ENCODE measurements around the gene LAMTOR5.
"Not testable (repeated sequence)": the region's sequence is repeated elsewhere in the genome, so short reads cannot be mapped to it uniquely, and the experiment has no call there.

Gene LAMTOR5

DNA sequence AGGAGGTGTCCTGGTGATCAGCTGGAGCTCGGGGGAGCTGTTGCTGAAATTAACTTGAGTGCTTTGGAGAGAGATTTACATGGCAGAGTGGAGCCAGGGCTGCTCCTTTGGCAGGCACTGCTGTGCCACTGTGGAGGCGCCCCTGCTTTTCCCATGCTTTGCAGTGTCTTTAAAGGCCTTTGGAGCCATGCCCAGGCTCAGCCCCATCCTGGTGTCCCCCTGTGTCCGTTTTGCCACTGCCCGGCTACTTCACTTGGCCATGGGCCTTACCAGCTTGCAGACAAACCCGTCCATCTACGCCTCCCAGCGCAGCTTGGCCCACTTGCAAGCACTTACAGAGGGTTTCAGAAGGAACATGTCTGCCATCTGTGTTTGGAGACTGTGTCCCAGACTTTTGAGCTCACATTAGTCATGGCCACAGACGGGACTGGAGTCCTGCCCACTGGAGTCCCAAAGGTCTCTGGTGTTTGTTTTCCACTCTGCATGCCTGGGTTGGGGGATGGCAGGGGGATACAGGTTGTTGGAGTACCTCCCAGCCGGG lies 18.2 kb upstream of the LAMTOR5 start:
- DNase-seq, result no peak

DNA sequence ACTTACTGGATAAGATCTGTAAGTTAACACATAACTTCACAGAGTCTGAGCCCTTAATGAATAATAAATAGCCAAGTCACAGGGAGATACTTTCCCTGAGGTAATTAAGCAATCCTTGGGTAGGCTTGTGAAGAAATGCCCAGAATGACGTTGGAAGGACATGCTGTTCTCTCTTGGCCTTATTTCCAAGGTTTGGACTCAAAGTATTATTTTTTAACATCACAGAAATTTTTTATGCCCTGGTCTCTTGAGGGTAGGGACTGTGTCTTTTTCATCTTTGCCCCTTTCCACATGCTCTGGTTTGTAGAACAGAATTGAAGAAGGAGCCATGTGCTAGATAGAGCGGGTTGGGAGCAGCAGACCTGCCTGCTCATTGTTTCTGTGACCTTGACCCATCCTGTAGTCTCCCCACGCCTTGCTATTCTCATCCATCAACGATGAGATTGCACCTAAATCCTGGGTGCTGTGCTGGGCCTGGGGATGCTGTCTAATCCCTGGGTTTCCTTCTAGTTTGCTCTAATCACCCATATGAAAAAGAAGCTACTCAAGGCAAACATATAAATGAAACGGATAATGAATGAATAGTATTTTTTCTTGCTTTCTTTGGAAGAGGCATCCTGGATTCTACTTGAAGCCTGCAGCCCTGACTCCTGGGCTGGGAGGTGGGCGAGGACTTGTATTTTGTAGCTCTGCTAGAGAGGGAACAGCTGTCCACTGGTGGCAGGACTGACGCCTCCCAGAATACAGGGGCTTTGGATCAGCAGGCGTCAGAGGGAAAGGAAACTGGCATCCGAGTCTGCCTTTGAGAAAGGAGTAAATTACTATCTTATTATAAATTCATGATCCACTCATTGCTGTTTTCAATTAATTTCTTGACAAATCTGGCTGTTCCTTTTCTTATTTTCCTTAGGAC lies 17.5 kb upstream of the LAMTOR5 start:
- DNase-seq, result no peak

DNA sequence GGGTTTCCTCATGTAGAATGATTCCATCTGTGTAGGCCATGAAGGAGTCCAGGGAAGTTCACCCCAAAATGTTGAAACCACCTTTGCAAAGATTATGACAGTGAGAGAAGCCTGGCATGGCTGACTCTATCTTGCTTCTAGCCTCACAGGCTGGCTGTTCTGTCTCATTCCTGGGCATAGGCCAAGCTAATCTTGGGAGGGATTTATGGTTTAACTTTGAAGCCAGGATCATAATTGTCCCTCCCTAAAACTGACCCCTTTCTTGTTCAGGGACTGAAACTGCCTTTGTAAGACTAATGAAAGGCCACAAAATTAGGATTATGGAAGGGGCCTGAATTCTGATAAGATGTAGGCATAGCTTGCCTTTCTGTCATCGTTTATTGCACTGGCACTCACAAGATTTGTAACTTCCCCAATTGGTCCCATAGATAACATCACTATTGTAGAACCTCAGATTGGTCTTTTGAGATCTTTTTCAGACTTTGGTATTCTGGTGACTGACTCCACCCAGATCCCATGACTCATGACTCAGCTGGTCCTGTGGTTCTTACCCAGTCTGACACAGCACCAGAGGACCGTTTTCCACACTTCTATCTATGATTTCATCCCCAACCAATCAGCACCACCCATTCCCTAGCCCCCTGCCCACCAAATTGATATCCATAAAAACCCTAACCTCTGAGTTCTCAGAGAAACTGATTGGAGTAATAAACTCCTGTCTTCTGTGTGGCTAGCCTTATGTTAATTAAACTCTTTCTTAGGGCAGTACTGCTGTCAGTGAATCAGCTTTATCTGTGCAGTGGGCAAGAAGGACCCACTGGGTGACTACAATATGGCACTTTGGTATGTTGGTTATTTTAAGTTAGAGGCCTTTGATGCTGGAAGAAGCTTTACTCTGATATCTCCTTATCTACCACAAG lies 13.6 kb upstream of the LAMTOR5 start:
- DNase-seq, result peak; percentile 43

DNA sequence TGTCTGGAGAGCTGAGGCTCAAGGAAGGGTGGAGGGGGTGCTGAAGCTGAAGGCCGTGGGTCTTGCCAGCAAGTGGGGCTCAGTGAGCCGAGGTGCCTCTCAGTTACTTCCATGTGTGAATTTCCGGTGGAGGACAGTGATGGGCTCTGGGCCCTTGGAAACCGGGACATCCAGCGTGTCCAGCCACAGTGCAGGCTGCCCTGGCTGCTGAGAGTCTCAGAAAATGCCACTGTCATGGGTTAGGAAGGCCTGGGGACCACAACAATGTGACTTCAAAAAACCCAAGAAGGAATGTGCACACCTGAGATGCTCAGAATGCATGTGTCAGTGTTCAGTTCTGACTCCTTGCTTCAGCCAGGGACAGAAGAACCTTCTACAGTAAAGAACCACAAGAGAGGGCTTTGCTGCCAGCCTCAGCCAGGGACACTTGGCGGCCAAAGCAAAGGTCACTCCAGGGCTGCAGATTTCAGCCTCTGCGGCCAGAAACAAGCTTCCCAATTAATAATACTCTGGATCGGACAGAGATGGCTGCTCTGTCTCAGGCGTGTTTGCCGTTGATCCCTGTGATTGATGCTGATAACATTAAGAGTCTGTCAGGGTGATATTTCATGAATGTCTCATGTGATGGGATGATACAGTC lies 12.6 kb upstream of the LAMTOR5 start:
- DNase-seq, result no peak

DNA sequence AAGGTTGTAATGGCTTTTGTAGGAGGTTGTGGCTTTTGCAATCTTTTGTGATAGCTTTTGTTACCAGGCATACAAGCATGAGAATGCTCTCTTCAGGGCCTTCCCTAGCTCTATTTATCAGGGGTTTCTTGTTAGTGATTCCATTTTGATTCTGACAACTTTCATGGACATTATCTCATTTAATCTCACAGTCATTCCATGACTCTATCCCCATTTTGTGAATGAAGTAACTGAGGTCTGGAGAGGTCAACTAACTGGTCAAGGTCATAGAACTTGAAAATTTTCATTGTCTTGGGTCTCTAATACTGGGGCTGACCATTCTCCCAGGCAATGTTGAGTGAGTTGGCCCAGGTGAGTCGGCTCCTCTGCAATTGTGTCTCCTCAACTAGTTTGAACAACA lies 11.2 kb upstream of the LAMTOR5 start:
- DNase-seq, result no peak

DNA sequence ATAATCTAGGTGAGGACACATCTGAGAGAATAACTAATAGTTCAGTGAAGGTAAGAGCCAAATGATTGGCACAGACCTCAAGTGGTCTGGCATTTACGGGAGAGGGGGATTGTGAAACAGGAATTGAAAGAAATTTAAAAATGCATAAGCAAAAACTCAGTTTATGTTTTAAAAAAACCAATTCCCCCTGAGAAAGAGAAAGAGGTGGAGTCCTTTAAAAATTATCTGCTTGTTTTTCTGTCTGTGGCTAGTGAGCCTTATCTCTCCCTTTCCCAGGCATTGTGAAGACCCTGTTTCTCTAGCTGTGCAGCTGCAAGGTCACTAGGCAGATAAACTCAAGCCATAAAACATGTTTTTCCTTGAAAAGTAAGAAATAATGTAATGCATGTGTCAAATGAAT lies 5.6 kb upstream of the LAMTOR5 start:
- DNase-seq, result not testable (repeated sequence)

DNA sequence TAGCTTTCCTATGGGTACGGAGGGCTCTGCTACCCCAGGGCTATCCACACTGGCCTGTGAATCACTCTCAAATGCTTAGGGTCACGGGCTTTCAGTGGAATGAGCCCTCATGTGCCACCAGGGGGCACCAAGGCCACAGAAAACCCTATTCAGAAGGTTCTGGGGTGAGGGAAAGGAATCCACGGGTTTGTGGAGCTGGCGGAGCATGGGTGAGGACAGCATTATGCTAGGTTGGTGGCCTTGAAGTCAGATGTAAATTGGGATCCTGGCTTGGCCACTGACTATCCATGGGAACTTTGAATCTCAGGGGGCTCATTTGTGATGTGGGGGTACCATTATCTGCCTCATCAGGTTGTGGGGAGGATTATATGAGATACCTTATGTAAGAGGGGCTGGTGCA lies 5.1 kb upstream of the LAMTOR5 start:
- DNase-seq, result peak; percentile 76

DNA sequence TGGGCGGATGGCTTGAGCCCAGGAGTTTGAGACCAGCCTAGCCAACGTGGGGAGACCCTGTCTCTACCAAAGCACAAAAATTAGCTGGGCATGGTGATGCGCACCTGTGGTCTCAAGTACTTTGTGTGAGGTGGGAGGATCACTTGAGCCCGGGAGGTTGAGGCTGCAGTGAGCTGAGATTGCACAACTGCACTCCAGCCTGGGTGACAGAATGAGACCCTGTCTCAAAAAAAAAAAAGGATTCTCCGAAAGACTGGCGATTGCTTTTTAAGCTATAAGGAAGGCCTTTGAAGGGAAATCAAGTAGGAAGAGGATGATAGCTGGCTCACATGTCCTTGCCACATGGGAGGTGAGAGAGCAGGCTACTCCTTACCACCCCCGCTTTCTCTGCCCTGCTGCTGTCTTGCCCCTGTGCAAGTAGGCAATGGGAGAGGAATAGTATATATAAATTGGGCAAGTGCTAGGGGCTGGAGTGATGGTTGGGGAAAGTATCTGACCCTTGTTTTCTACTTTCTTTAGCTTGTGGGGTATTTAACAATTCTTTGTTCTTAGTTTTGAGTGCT lies 3.8 kb upstream of the LAMTOR5 start:
- no peak for DNase-seq

DNA sequence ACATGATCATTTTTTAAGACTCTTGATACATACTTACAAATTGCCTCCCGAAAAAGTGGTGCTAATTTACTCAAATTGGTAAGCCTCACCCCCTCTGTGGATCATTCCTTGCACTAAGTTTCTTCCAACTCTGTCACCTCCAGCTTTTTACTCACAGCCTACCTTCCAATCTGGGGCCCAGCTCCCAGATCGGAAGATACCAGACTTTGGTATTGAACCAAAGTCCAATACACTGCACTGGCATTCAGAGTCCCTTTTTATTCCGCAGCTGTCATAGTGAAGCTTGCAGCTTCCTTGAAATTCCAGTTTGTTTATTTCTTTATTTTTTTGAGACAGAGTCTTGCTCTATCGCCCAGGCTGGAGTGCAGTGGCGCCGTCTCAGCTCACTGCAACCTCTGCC lies 1.8 kb upstream of the LAMTOR5 start:
- DNase-seq, result no peak

DNA sequence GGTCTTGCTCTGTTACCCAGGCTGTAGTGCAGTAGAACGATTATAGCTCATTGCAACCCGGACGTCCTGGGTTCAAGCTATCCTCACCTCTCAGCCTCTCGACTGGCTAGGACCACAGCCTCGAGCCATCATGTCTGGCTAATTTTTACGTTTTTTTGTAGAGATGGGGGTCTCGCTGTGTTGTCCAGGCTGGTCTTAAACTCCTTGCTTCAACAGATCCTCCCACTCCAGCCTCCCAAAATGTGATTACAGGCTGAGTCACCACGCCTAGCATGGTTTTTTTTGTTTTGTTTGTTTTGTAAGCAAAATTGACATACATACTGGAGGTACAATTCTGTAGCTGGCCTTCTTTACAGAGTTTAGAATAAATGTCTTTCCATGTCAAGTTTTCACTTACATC lies 994 bp upstream of the LAMTOR5 start:
- no peak for DNase-seq

DNA sequence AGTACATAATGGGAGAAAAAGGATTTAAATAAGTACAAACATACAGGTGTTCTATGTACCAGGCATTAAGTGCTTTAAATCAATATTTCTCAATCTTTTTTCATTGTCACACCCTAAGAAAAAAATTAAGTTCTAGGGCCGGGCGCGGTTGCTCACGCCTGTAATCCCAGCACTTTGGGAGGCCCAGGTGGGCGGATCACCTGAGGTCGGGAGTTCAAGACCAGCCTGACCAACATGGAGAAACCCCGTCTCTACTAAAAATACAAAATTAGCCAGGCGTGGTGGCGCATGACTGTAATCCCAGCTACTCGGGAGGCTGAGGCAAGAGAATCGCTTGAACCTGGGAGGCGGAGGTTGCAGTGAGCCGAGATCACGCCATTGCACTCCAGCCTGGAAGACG lies 1.1 kb downstream of the LAMTOR5 start:
- DNase-seq, result not testable (repeated sequence)

DNA sequence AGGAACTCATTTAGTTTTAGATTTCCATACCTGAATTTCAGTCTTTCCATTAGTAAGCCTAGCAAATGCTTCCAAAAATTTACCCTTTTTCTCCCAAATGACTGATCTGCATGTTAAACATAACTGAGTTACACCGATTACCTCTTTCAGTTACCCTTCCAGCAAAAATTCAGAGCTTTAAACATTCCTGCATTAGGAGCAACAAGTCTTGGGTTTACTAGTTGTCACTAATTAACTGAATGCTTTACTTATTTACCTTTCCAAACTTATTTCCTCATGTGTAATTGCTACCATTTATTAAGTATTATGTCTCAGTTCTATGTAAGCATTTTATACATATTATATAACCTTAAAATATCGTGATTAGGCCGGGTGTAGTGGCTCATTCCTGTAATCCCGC lies 3.1 kb downstream of the LAMTOR5 start:
- DNase-seq, result no peak

DNA sequence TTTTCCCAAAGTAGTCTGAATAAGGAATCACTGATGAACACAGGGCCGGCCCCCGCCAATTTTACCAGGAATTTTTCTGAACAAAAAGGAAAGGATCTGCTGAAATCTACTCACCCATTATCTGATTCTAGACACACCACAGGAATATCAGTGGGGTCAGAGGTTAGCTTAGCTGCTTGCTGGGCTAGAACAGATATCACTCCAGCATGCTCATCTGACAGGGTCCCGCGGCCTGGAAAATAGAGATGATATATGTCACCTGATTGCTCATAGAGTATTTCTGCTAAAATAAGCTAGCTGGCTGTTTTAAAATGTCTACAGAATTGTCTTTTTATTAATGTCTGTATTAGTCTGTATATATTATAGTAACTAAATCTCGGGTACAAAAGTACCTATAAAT lies 3.7 kb downstream of the LAMTOR5 start:
- DNase-seq, result no peak

DNA sequence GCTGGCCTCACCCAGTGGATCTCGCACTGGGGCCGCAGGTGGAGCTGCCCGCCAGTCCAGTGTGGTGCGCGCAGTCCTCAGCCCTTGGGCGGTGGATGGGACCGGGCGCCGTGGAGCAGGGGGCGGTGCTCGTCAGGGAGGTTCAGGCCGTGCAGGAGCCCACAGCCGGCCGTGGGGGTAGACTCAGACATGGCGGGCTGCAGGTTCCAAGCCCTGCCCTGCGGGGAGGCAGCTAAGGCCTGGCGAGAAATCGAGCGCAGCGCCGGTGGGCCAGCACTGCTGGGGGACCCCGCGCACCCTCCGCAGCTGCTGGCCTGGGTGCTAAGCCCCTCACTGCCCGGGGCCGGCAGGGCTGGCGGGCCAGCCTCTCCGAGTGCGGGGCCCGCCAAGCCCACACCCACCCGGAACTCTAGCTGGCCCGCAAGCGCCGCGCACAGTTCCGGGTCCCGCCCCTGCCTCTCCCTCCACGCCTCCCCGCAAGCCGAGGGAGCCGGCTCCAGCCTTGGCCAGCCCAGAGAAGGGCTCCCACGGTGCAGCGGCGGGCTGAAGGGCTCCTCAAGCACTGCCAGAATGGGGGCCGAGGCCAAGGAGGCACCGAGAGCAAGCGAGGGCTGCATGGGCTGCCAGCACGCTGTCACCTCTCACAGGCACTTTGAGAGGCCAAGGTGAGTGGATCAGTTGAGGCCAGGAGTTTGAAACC lies 11.1 kb downstream of the LAMTOR5 start:
- not testable (repeated sequence) for DNase-seq

DNA sequence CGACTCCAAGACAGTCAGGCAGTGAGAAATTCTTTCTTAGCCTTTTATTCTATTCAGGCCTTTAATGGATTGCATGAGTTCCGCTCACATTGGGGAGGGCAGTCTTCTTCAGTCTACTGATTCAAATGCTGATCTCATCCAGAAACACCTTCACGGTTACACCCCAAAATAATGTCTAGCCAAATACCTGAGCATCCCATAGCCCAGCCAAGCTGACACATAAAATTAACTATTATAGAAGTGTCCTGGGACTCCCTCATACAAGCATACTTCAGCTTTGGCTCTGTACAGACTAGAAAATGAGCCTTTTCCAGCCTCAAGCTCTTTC lies 13.0 kb downstream of the LAMTOR5 start:
- DNase-seq, result no peak

DNA sequence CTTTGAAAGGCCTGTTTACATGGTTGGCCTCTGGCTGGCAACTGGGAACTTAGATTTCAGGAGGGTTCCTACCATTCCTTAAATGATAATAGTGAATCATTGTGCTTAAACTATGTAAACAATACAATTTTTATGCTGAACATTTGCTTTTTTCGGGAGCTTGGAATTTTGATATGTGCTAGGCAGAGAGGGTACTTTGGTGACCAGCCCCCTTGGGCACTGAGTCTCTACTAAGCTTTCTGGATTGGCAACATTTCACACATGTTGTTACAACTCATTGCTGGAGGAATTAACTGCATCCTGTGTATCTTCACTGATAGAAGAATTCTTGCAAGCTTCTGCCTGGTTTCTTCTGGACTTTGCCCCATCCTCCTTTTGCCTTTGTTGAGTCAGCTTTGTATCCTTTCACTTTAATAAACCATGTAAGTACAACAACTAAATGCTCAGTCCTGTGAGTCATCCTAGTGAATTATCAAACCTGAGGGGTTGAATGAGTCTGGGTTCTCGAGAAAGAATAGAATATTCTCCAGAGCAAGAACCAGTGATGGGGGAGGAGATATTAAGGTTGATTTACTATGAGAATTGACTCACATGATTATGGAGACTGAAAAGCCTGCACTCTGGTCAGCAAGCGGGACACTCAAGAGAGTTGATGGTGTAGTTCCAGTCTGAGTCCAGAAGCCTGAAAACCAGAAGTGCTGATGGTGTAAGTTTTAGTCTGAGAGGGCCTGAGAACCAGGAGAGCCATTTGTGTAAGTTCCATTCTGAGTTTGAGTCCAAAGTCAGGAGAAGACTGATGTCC lies 13.6 kb downstream of the LAMTOR5 start:
- no peak for DNase-seq

DNA sequence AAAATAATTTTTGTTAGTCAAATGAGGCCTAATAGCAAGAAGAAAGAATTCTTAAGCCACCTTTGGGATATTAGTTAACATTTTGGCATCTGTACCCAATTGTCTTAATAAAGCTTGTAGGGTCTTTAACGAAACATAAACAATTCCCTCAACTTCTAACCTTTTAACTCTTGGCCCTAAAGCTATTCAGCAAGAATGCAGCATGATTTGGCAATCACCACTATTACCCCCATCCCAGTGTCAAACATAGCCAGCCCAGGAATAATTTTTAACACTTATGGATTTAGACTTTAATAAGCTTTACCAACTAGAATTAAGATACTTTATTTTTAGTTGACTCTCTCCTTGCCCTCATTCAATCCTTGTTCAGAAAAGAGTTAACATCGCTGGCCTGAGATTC lies 14.2 kb downstream of the LAMTOR5 start:
- no peak for DNase-seq

DNA sequence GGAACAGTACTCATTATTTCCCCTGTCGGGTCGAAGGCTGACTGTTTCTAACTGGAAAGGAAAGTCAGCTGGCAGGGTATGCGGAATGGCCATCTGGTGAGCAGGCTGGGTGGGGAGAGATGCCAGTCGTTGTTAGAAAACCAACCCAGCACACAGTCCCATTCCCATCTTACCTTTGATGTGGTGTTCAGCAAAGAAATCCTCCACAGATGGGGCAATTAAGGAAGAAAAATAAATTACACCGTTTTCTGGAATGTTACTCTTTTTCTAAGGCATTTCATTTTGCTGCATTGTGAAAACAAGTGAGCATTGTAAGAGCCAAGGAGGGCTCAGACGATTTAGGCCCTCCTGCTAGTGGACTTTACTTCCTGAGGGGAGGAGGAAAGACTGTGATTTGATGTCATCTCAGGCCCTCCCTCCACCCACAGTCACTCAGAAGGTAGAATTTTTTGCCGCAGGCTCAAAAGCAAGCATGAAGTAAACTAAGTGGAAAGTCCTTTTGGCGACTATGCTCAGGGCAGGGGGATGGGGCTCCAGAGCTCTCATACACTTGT lies 16.7 kb downstream of the LAMTOR5 start, which contains the start of gene SLC16A4:
TSS of gene SLC16A4 (minus strand) at position 335 of the 554 bp plus-strand sequence. CDS start 1,703 bp downstream, outside the sequence.
- DNase-seq, result no peak

DNA sequence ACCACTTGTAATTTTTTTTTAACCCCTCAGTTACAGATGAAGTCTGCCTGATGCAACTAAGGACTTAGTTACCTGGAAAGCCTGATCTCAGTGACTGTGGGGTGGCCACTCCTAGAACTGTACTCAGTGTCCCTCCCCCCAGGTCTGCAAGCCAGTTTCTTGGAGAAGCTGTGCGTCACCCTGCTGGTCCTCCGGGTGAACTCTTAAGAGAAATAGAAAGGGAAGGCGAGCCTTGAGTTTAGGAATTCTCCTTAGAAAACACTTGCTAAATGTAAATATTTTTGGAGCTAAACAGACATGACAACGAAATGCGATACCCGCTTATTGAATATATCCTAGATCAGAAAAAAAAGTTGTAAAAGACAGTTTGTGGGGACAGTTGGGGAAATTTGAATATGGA lies 17.4 kb downstream of the LAMTOR5 start:
- DNase-seq, result no peak

DNA sequence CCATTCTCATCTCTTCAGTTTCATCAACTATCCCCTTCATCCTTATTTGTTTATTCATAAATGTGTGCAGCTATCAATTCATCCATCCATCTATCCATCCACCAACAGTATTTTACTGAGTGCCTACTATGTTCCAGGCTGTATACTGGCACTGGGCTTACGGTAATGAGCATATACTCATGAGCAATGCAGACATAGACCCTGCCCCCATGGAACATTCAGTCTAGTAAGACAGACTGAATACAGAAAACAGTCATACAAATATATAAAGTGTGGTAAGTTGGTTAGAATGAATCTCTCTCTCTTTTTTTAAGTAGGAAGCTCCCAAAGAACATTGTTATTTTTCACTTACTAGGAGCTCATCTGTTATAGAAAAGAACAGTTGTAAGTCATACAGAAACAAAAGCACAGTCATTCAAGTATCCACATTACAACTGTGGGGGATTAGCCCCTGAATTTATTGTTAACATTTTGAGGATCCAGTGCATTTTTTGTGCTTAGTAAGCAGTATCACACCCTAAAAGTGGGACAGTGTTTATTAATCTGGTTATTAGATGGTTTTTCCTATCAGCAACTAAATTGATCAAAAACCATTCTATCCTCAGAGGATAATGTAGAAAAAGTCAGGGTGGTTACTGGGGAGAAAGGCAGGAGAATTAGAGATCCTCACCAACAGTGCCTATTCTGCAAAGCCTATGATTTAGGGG lies 20.3 kb downstream of the LAMTOR5 start:
- peak; percentile 45 for DNase-seq
